Measurements from ENCODE around the gene KLK2. TPM values are rescaled to one million over a fixed set of nuclear protein-coding genes. Genes with fewer than 3 reads are reported as not detected.

Gene KLK2
- total RNA-seq, 2 experiments from 2014 or later, result not detected

GRCh38 chr19:50909240-50910070, 36.2 kb downstream of the KLK2 start:
- Mint-ChIP-seq H3K27me3 (peaks cover 39% of the 10 kb centered on the region), H3K4me1 (no peaks in the 10 kb centered on the region), H3K4me3 (peak overlapping the region; percentile 34), H3K9me3 (no peaks in the 10 kb centered on the region), H3K27ac (no peak overlapping the region), H3K36me3 (ENCODE audit: low read depth) (no peaks in the 10 kb centered on the region)
- DNase-seq, result peak; percentile 21
- CTCF ChIA-PET, result interaction anchor here (1.4 kb wide), 1 partner anchor 184 kb away, joined by 3 read pairs; no protein-coding TSS in a partner anchor
- POLR2A ChIA-PET, result interaction anchor here (0.9 kb wide), 1 partner anchor 13 kb away, joined by 3 read pairs; no protein-coding TSS in a partner anchor

GRCh38 chr19:50910722-50911121, 37.5 kb downstream of the KLK2 start:
- Mint-ChIP-seq H3K9me3 (no peaks in the 10 kb centered on the region), H3K36me3 (ENCODE audit: low read depth) (no peaks in the 10 kb centered on the region), H3K4me1 (no peaks in the 10 kb centered on the region), H3K27ac (no peak overlapping the region), H3K27me3 (peaks cover 38% of the 10 kb centered on the region), H3K4me3 (no peak overlapping the region)
- CTCF ChIA-PET, result no interaction called here
- no peak for DNase-seq
- POLR2A ChIA-PET, result no interaction called here

- Mint-ChIP-seq H3K9me3 (no peaks in the 10 kb centered on the region), H3K27ac (no peak within 1 kb of the TSS), H3K36me3 (ENCODE audit: low read depth) (no peaks in the 10 kb centered on the region), H3K27me3 (peaks cover 37% of the 10 kb centered on the region), H3K4me3 (no peak within 1 kb of the TSS), H3K4me1 (no peaks in the 10 kb centered on the region)
- no peak for DNase-seq
- ChIA-PET CTCF (no interaction called here), POLR2A (no interaction called here)
Measured at GRCh38 chr19:50911206-50912101, 38.2 kb downstream of the KLK2 start, which contains the start of gene KLK4. TSS of gene KLK4 (minus strand) at chr19:50911395. CDS start at chr19:50910738, 657 bp downstream.

GRCh38 chr19:50912102-50912599, 38.9 kb downstream of the KLK2 start:
- CTCF ChIA-PET, result no interaction called here
- no peaks in the 10 kb centered on the region for H3K36me3 Mint-ChIP-seq (ENCODE audit: low read depth)
- no peaks in the 10 kb centered on the region for H3K9me3 Mint-ChIP-seq
- H3K4me3 Mint-ChIP-seq, result no peak overlapping the region
- peaks cover 33% of the 10 kb centered on the region for H3K27me3 Mint-ChIP-seq
- no peak overlapping the region for H3K27ac Mint-ChIP-seq
- POLR2A ChIA-PET, result no interaction called here
- no peak for DNase-seq
- no peaks in the 10 kb centered on the region for H3K4me1 Mint-ChIP-seq

- Mint-ChIP-seq H3K27ac (no peak overlapping the region), H3K27me3 (peaks cover 28% of the 10 kb centered on the region), H3K36me3 (ENCODE audit: low read depth) (no peaks in the 10 kb centered on the region), H3K9me3 (no peaks in the 10 kb centered on the region), H3K4me3 (no peak overlapping the region), H3K4me1 (no peaks in the 10 kb centered on the region)
- ChIA-PET POLR2A (no interaction called here), CTCF (no interaction called here)
- DNase-seq, result no peak
Measured at GRCh38 chr19:50912727-50913716, 39.8 kb downstream of the KLK2 start.

GRCh38 chr19:50916069-50916468, 42.8 kb downstream of the KLK2 start:
- H3K9me3 Mint-ChIP-seq, result no peaks in the 10 kb centered on the region
- ChIA-PET POLR2A (no interaction called here), CTCF (no interaction called here)
- no peaks in the 10 kb centered on the region for H3K4me1 Mint-ChIP-seq
- H3K27me3 Mint-ChIP-seq, result peaks cover 14% of the 10 kb centered on the region
- no peak overlapping the region for H3K4me3 Mint-ChIP-seq
- H3K36me3 Mint-ChIP-seq (ENCODE audit: low read depth), result no peaks in the 10 kb centered on the region
- no peak overlapping the region for H3K27ac Mint-ChIP-seq
- DNase-seq, result no peak

- POLR2A ChIA-PET, result interaction anchor here (1.0 kb wide), 1 partner anchor 12 kb away, joined by 3 read pairs; no protein-coding TSS in a partner anchor
- Mint-ChIP-seq H3K27ac (no peak overlapping the region), H3K9me3 (no peaks in the 10 kb centered on the region), H3K4me3 (no peak overlapping the region), H3K27me3 (peaks cover 20% of the 10 kb centered on the region), H3K4me1 (peaks cover 7% of the 10 kb centered on the region), H3K36me3 (ENCODE audit: low read depth) (no peaks in the 10 kb centered on the region)
- DNase-seq, result no peak
- CTCF ChIA-PET, result interaction anchor here (0.6 to 1.3 kb wide), 11 partner anchors 14 to 384 kb away, joined by 3 to 5 read pairs (median 3); no protein-coding TSS in a partner anchor
Measured at GRCh38 chr19:50921426-50922316, 48.4 kb downstream of the KLK2 start.

GRCh38 chr19:50922317-50922853, 49.1 kb downstream of the KLK2 start:
- Mint-ChIP-seq H3K27me3 (peaks cover 20% of the 10 kb centered on the region), H3K9me3 (no peaks in the 10 kb centered on the region), H3K4me1 (peaks cover 7% of the 10 kb centered on the region), H3K36me3 (ENCODE audit: low read depth) (no peaks in the 10 kb centered on the region), H3K27ac (no peak overlapping the region), H3K4me3 (no peak overlapping the region)
- peak; percentile 89 for DNase-seq
- POLR2A ChIA-PET, result interaction anchor here (1.0 kb wide), 1 partner anchor 13 kb away, joined by 3 read pairs; no protein-coding TSS in a partner anchor
- CTCF ChIA-PET, result interaction anchor here (0.6 to 1.3 kb wide), 12 partner anchors 15 to 384 kb away, joined by 3 to 5 read pairs (median 3); no protein-coding TSS in a partner anchor

GRCh38 chr19:50924586-50924985, 51.3 kb downstream of the KLK2 start:
- POLR2A ChIA-PET, result no interaction called here
- CTCF ChIA-PET, result interaction anchor here (1.0 kb wide), 1 partner anchor 77 kb away, joined by 3 read pairs; no protein-coding TSS in a partner anchor

GRCh38 chr19:50925734-50926133, 52.5 kb downstream of the KLK2 start:
- ChIA-PET POLR2A (no interaction called here), CTCF (interaction anchor here (0.6 kb wide), 1 partner anchor 179 kb away, joined by 5 read pairs; no protein-coding TSS in a partner anchor)
- H3K4me3 Mint-ChIP-seq, result no peak overlapping the region

More at GRCh38 chr19:50924586-50924985, 51.3 kb downstream of the KLK2 start:
- H3K36me3 Mint-ChIP-seq (ENCODE audit: low read depth), result no peaks in the 10 kb centered on the region
- peaks cover 7% of the 10 kb centered on the region for H3K4me1 Mint-ChIP-seq
- peaks cover 11% of the 10 kb centered on the region for H3K27me3 Mint-ChIP-seq
- DNase-seq, result no peak
- H3K9me3 Mint-ChIP-seq, result no peaks in the 10 kb centered on the region
- no peak overlapping the region for H3K4me3 Mint-ChIP-seq
- H3K27ac Mint-ChIP-seq, result no peak overlapping the region

GRCh38 chr19:50926144-50926543, 52.9 kb downstream of the KLK2 start:
- Mint-ChIP-seq H3K27ac (no peak overlapping the region), H3K27me3 (peaks cover 12% of the 10 kb centered on the region), H3K4me1 (peaks cover 12% of the 10 kb centered on the region), H3K36me3 (ENCODE audit: low read depth) (no peaks in the 10 kb centered on the region), H3K9me3 (no peaks in the 10 kb centered on the region), H3K4me3 (no peak overlapping the region)
- CTCF ChIA-PET, result no interaction called here
- POLR2A ChIA-PET, result no interaction called here
- no peak for DNase-seq

More at GRCh38 chr19:50925734-50926133, 52.5 kb downstream of the KLK2 start:
- Mint-ChIP-seq H3K27me3 (peaks cover 9% of the 10 kb centered on the region), H3K9me3 (no peaks in the 10 kb centered on the region), H3K27ac (no peak overlapping the region), H3K4me1 (peaks cover 12% of the 10 kb centered on the region), H3K36me3 (ENCODE audit: low read depth) (no peaks in the 10 kb centered on the region)
- DNase-seq, result no peak
